GM10847 (cell line): Measurements from ENCODE around the gene MVP.

ENCODE experiments used
- POLR2A ChIP-seq: IDR thresholded peaks from 2 replicates; pipeline ENCODE4 v1.6.1; 2011; ENCODE audit not compliant: insufficient read length; ENCODE audit errors: extremely low read depth

The MVP gene

GRCh38 chr16:29824589-29825144 lies 4.4 kb downstream of the MVP start:
- TF ChIP-seq POLR2A: no peak

- TF ChIP-seq POLR2A: no peak
These were observed 5.1 kb downstream of the MVP start for GRCh38 chr16:29825145-29826044.

- TF ChIP-seq POLR2A: no peak
These were observed 6.1 kb downstream of the MVP start for GRCh38 chr16:29826342-29826695.

GRCh38 chr16:29830774-29831173 lies 10.5 kb downstream of the MVP start:
- no peak for TF ChIP-seq POLR2A

GRCh38 chr16:29831490-29831889 lies 11.2 kb downstream of the MVP start:
- no peak for TF ChIP-seq POLR2A

- no peak for TF ChIP-seq POLR2A
These were observed 13.8 kb downstream of the MVP start for GRCh38 chr16:29834079-29834478.

- no peak for TF ChIP-seq POLR2A
These were observed 15.7 kb downstream of the MVP start for GRCh38 chr16:29835926-29836325.

GRCh38 chr16:29836623-29837022 lies 16.4 kb downstream of the MVP start:
- no peak for TF ChIP-seq POLR2A

- no peak for TF ChIP-seq POLR2A
These were observed 17.6 kb downstream of the MVP start for GRCh38 chr16:29837841-29838240.

GRCh38 chr16:29839822-29840221 lies 19.6 kb downstream of the MVP start:
- TF ChIP-seq POLR2A: no peak

GRCh38 chr16:29840240-29840639 lies 20.0 kb downstream of the MVP start:
- TF ChIP-seq POLR2A: no peak

- TF ChIP-seq POLR2A: no peak
These were observed 21.4 kb downstream of the MVP start for GRCh38 chr16:29841631-29842030.

- no peak for TF ChIP-seq POLR2A
These were observed 22.6 kb downstream of the MVP start for GRCh38 chr16:29842732-29843346.

GRCh38 chr16:29843931-29844330 lies 23.7 kb downstream of the MVP start:
- no peak for TF ChIP-seq POLR2A

GRCh38 chr16:29844575-29845331 lies 24.5 kb downstream of the MVP start:
- TF ChIP-seq POLR2A: no peak

- TF ChIP-seq POLR2A: no peak
These were observed 25.4 kb downstream of the MVP start for GRCh38 chr16:29845656-29846055.
